Prostate gland (tissue), 2 donors: Measurements from ENCODE around the gene BMP10. TPM values are rescaled to one million over a fixed set of nuclear protein-coding genes. Genes with fewer than 3 reads are reported as not detected.

Experiments
- DNase-seq: peaks from one replicate; pipeline ENCODE4 v3.0.0-alpha.2; 2019; ENCODE audit warnings: low spot score
- H3K27ac ChIP-seq, 2 donors: fragments of 200-600 bp; sonication (generic); 2 replicates each; pipeline ENCODE4 v1.5.1; 2017 to 2019
- H3K27me3 ChIP-seq: fragments of 200-600 bp; sonication (generic); replicated peaks from 2 replicates; pipeline ENCODE4 v1.5.1; 2019; ENCODE audit not compliant: insufficient read depth
- H3K36me3 ChIP-seq, 2 donors: fragments of 200-600 bp; sonication (generic); 1 replicate in 1 of 2; 2 replicates in 1 of 2; pipeline versions ENCODE4 v1.5.1 to v1.8.1; 2017 to 2019
- H3K4me1 ChIP-seq: fragments of 200-600 bp; sonication (generic); replicated peaks from 2 replicates; pipeline ENCODE4 v1.5.1; 2019
- H3K4me3 ChIP-seq, 2 donors: fragments of 200-600 bp; sonication (generic); 2 replicates each; pipeline ENCODE4 v1.5.1; 2017 to 2019
- H3K9me3 ChIP-seq: fragments of 200-600 bp; sonication (generic); 2 replicates; pipeline ENCODE4 v1.5.1; 2017
- POLR2A ChIP-seq: fragments of 450-650 bp; IDR thresholded peaks from one replicate; pipeline ENCODE4 v1.6.1; 2016; ENCODE audit warnings: antibody characterized with exemption, mild to moderate bottlenecking
- POLR2AphosphoS5 ChIP-seq: sonication (generic); formaldehyde crosslinking; IDR thresholded peaks from one replicate; pipeline ENCODE4 v1.6.1; 2017; ENCODE audit warnings: antibody characterized with exemption
- WGBS: methylation state at CpG from one replicate; pipeline ENCODE4 v1.1.5; 2018; 5-methylcytosine and 5-hydroxymethylcytosine counted together
- intact Hi-C: fragments of 100-400 bp; cut with DNase I; formaldehyde crosslinking; loops from one replicate; pipeline ENCODE4 v1.14.2; 2022
- total RNA-seq, 2 donors: library from RNA; depleted of rRNA; stranded (reverse); fragments of >200 nt; gene quantifications; one replicate each; pipeline ENCODE4 v1.1.0, GENCODE V29; 2016
- TF ChIP-seq, protein P1 (sequence below), 4 experiments: fragments of 200-600 bp in 2 of 4; fragments of 450-650 bp in 2 of 4; sonication (generic) in 2 of 4; IDR thresholded peaks; 1 replicate in 3 of 4; 2 replicates in 1 of 4; pipeline ENCODE4 v1.5.1; 2016 to 2019; ENCODE audit warnings: antibody characterized with exemption in 4 of 4, mild to moderate bottlenecking in 2 of 4, moderate library complexity in 2 of 4

The BMP10 gene
- total RNA-seq, 2 donors from 2014 or later, result not detected

DNA sequence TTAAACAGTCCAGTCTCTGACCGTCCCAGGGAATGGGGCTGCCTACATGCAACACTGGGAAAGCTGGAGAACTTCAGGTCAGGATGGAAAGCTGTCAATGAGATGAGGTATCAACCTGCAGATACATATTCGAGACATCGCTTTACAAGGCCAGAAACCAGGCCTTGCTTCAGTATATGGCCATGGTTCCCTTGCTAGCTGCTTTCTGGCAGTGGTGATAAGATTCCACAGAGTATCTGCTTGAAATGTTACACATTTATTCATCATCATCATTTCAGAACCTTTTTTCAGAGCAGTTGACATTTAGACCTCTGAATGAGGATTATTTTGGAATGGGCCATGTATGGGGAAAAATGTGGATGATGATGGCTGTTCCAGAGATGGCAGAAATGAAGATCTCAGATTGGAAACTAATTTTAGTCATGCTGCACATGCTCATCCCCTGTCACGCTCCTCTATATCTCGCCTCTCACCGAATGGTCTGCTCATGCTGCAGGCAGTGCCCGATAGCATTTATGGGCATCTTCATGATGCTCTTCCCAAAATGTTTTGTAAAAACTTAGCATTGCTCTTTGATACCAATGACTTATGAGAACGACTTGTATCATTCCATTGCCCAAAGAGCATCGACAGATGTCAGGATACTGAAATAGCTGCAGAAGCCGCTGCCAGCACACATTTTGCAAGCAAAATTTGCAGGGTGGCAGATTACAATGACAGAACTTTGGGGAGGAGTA lies 14.0 kb upstream of the BMP10 start:
- TF ChIP-seq, protein P1, sequence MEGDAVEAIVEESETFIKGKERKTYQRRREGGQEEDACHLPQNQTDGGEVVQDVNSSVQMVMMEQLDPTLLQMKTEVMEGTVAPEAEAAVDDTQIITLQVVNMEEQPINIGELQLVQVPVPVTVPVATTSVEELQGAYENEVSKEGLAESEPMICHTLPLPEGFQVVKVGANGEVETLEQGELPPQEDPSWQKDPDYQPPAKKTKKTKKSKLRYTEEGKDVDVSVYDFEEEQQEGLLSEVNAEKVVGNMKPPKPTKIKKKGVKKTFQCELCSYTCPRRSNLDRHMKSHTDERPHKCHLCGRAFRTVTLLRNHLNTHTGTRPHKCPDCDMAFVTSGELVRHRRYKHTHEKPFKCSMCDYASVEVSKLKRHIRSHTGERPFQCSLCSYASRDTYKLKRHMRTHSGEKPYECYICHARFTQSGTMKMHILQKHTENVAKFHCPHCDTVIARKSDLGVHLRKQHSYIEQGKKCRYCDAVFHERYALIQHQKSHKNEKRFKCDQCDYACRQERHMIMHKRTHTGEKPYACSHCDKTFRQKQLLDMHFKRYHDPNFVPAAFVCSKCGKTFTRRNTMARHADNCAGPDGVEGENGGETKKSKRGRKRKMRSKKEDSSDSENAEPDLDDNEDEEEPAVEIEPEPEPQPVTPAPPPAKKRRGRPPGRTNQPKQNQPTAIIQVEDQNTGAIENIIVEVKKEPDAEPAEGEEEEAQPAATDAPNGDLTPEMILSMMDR (IDR thresholded peaks at IDR 0.05), result no peak
- TF ChIP-seq POLR2A, result no peak
- TF ChIP-seq POLR2AphosphoS5, result no peak
- intact Hi-C loops, result no loop called here
- H3K4me1 ChIP-seq, result no peaks in the 10 kb centered on the region
- H3K36me3 ChIP-seq, result no peaks in the 10 kb centered on the region
- no peak overlapping the region for H3K27ac ChIP-seq
- H3K27me3 ChIP-seq, result no peaks in the 10 kb centered on the region
- WGBS, result 93% methylated on average over 10 of the region's 10 CpGs
- H3K9me3 ChIP-seq, result no peaks in the 10 kb centered on the region
- DNase-seq, result no peak
- no peak overlapping the region for H3K4me3 ChIP-seq

DNA sequence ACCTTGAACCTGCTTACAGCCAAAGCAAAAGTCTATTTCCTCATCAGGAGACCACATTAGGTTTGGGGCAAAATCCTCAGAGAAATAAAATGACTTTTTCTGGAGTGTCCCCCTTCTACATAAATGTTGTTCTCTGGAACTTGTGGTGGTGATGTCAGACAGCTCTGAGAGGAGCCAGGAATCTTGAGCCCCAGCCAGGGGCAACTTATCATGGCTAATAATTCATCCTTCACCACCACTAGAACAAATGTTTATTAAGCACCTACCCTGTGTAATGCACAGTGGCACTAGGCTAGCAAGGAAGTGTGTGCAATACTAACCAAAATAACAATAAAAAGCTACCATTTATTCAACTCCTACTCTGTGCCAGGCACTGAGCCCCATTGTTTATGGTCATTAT lies 9.0 kb upstream of the BMP10 start:
- intact Hi-C loops, result no loop called here

DNA sequence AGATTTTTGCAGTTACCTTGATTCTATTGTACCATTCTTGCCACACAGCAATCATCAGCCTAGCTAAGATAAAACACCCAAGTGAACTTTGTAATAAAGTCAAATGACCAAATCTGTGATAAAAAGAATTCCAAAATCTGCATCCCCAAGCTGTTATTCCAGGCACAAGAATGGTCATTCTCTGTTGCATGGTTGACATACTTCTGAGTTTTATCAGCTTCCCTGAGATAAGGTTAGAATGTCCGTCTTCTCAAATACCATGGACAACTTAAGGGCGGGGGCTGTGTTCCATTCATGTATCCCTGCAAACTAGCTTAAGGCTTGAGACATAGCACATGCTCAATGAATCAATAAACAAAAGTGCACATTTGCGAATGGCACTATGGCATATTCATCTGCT lies 8.1 kb upstream of the BMP10 start:
- Histone ChIP-seq H3K4me1 (no peaks in the 10 kb centered on the region), H3K36me3 (no peaks in the 10 kb centered on the region), H3K27me3 (no peaks in the 10 kb centered on the region), H3K9me3 (no peaks in the 10 kb centered on the region), H3K4me3 (no peak overlapping the region), H3K27ac (no peak overlapping the region)
- DNase-seq, result no peak
- no peak for TF ChIP-seq POLR2A
- intact Hi-C loops, result no loop called here
- 77% methylated on average over 3 of the region's 3 CpGs for WGBS

More for the DNA sequence above, 9.0 kb upstream of the BMP10 start:
- TF ChIP-seq POLR2AphosphoS5 (no peak), POLR2A (no peak)
- TF ChIP-seq, protein P1 (IDR thresholded peaks at IDR 0.05), result no peak
- Histone ChIP-seq H3K36me3 (no peaks in the 10 kb centered on the region), H3K4me1 (no peaks in the 10 kb centered on the region), H3K9me3 (no peaks in the 10 kb centered on the region), H3K4me3 (no peak overlapping the region), H3K27me3 (no peaks in the 10 kb centered on the region), H3K27ac (no peak overlapping the region)
- no peak for DNase-seq

DNA sequence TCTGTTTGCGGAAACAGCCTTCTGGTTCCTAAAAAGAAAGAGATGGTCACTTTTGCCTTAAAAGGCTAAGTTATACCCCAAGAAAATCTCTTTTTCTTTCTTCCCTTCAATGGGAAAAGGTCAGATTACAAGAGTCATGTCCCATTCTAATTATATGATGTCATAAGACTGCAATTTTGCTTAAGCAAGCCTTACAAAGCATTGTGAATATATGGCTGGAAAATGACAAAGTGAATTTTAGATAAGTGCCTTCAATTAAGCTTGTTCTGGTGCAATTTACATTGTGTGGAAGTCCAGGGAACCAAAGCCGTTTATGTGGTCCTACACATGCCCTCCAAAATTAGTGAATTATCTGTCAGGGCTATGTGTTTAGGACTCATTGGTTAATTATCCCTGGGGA lies 7.6 kb upstream of the BMP10 start:
- Histone ChIP-seq H3K4me3 (no peak overlapping the region), H3K9me3 (no peaks in the 10 kb centered on the region), H3K36me3 (no peaks in the 10 kb centered on the region), H3K27ac (no peak overlapping the region), H3K27me3 (no peaks in the 10 kb centered on the region), H3K4me1 (no peaks in the 10 kb centered on the region)
- intact Hi-C loops, result no loop called here
- TF ChIP-seq, protein P1 (IDR thresholded peaks at IDR 0.05), result no peak
- TF ChIP-seq POLR2AphosphoS5 (no peak), POLR2A (no peak)
- 87% methylated on average over 2 of the region's 2 CpGs for WGBS
- no peak for DNase-seq

DNA sequence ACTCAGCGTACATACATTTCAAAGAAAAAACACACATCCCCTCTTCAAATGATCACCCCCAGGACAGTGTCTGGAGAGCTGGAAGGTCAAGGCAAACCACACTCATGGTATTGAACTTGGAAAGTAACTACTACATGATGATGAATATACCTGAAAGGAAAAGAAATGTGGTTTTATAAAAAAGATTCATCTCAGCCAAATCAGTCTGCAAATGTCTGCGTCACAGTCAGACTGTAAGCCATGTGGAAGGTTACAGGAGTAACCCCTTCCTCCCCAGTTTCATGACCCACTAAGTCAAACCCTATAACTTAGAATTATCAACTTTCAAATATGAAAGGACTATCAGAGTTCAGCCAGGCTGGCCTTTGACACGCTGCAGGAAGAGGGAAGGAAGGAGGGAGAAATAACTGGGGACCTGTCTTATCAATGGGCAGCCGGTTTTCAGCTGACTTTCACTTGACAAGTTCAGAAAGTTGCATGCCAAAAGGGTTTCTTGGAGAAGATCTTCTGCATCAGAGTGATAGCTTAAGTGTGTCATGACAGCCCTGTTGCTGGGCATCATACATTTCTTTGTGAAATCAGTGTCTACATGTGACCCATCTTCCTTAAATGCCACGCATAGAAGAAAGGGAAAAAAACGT lies 7.0 kb upstream of the BMP10 start:
- intact Hi-C loops, result no loop called here
- 75% methylated on average over 6 of the region's 6 CpGs for WGBS

More for the DNA sequence above, 7.0 kb upstream of the BMP10 start:
- TF ChIP-seq POLR2A (no peak), POLR2AphosphoS5 (no peak)
- TF ChIP-seq, protein P1 (IDR thresholded peaks at IDR 0.05), result no peak
- H3K4me3 ChIP-seq, result no peak overlapping the region
- H3K27me3 ChIP-seq, result no peaks in the 10 kb centered on the region
- no peak for DNase-seq
- no peaks in the 10 kb centered on the region for H3K36me3 ChIP-seq
- no peaks in the 10 kb centered on the region for H3K9me3 ChIP-seq
- H3K27ac ChIP-seq, result no peak overlapping the region
- no peaks in the 10 kb centered on the region for H3K4me1 ChIP-seq
